H1 (cell line): ENCODE measurements around the gene ASTN2. TPM values are rescaled to one million over a fixed set of nuclear protein-coding genes. Genes with fewer than 3 reads are reported as not detected.

Experiments
- KDM4A ChIP-seq: IDR thresholded peaks from one replicate; pipeline ENCODE4 v1.7.1; 2012; ENCODE audit warnings: low read depth, mild to moderate bottlenecking, moderate library complexity, low read length, inconsistent platforms; ENCODE audit not compliant: severe bottlenecking
- SRF ChIP-seq: IDR thresholded peaks from 2 replicates; pipeline ENCODE4 v1.6.1; 2011; ENCODE audit warnings: mild to moderate bottlenecking, low read depth, low read length, moderate library complexity
- polyA plus RNA-seq, 7 experiments: library from polyadenylated mRNA; depleted of rRNA in 3 of 7; stranded (reverse) in 5 of 7; unstranded in 2 of 7; fragments of >200 nt in 5 of 7; fragments of 200-250 nt in 2 of 7; gene quantifications; 1 replicate in 5 of 7; 2 replicates in 1 of 7; 4 replicates in 1 of 7; pipeline versions ENCODE4 v1.2.1 to v1.2.3, GENCODE V29; 2011 to 2013; ENCODE audit warnings: missing spikeins in 2 of 7, mixed read lengths in 2 of 7
- total RNA-seq: library from RNA; stranded (reverse); fragmentation: NEBNext Ultra II Directional; extraction: Animal tissue kit (Norgen Biotek cat#: 25700); gene quantifications from 2 replicates; pipeline ENCODE4 v1.2.1, GENCODE V29; 2021

The ASTN2 gene
- total and polyA plus RNA-seq, 2 of the 8 experiments (the other 6 are each of a cell fraction or from before 2014, with no cell fraction given) = 8.2 to 13.7 TPM

GRCh38 chr9:116653348-116654058 is 761.4 kb downstream of the ASTN2 start (continued):
- TF ChIP-seq KDM4A (no peak), SRF (no peak)
